DLD1 (cell line): ENCODE measurements around the gene TNIK.

ENCODE experiments used
- in situ Hi-C: cut with HindIII; loops from 2 replicates; pipeline ENCODE4 v1.10.0; 2017; ENCODE audit warnings: low sequenced_read_pairs

The TNIK gene

GRCh38 chr3:171200750-171201088, 259.5 kb downstream of the TNIK start:
- in situ Hi-C loops: no loop called here

GRCh38 chr3:171200052-171200749, 260.0 kb downstream of the TNIK start:
- in situ Hi-C loops: no loop called here

DNA sequence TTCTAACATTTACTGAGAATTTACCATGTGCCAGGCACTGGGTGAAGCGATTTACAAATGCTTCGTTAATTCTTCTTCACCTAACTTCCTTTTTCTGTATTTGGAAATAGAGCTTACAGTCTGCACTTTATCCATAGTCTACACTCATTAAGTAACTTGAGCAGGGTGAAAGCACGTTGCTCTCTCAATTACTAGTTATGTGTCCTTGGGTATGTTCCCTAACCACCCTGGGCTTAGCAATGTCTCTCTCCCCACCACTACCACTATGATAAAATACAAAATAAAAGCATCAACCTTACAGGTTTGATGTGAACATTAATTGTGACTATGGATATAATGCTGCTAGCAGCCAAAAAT, 260.8 kb downstream of the TNIK start:
- in situ Hi-C loops: no loop called here

DNA sequence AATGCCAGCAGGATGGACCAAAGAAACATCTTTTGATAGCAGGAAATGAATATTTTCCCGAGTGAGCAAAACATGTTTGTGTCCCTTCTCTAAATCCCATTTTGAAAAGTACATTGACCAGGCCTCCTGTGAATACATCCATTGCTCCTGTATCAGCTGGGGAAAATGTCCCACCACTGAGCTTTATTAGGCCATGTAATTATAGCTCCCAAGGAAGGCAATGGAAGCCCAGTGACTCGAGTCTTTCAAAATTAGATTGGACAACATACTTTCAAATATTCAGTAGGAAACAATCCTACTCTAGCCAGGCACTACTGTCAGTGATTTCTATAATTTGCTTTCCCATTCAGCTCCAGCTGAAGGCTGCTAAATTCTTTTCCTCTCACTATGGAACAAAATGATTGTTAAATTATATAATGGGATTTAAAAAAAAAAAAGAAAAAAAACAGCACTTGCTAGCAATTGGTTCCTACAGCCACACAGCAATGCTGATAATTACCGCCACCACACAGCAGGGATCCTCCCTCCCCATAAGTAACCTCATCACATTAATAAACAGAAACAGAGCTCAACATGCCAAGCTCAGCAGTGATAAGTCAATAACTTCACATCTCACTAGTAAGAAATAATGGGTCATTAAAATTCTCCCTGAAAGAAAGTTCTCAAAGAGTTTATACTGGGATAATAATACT, 261.3 kb downstream of the TNIK start:
- in situ Hi-C loops: no loop called here

DNA sequence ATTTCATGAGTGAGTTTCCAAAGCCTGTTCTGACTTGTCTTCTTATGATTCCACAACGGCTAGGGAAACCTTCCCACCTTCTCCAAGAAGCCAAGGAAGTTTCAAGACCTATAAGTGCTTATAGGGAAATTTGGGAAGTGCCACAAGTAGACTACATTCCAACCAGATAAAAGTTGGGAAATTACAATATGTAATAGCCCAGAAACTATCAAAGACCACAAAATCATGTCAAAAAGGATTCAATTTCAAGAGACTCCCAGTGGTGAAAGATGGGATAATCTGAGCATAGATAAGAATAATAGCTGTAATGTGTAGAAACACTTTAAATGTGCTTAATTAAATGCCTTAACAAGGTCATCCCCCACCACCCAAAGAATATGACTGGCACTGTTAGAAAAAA, 264.5 kb downstream of the TNIK start:
- in situ Hi-C loops: no loop called here

DNA sequence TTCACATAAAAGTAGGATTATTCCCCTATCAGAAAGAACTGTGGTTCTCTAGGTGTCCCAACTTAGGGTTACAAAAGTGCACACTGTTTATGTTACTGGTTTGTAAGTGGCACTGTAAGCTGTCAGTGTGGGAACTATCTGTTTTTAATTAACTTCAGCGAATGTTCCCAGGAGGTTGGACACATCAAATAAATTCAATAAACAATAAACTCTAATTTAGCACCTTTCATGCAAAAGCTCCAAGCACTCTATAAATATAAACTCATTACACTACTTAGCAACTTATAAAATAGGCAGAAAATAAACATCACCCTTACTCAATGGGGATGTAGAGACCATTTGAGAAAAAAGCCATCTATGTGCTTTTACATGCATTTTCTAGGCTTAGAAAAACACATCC, 265.2 kb downstream of the TNIK start:
- in situ Hi-C loops: no loop called here

DNA sequence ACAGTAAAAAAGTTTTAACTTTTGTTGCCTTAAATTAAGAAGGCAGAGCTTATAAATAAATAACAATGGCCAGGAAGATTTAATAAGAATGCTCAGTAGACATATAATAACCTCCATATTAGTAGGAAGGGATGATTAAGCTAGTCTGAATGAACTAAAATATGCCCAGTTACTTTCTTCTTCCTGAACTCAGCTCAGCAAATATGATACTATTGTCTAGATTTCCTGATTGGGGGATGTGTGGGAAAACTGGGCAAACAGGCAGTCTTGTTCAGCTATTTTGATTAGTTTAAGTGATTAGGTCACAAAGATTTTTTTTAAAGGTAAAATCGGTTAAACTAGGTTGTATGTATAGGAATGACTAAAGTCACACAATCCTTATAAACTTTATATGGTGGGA, 266.5 kb downstream of the TNIK start:
- in situ Hi-C loops: no loop called here

DNA sequence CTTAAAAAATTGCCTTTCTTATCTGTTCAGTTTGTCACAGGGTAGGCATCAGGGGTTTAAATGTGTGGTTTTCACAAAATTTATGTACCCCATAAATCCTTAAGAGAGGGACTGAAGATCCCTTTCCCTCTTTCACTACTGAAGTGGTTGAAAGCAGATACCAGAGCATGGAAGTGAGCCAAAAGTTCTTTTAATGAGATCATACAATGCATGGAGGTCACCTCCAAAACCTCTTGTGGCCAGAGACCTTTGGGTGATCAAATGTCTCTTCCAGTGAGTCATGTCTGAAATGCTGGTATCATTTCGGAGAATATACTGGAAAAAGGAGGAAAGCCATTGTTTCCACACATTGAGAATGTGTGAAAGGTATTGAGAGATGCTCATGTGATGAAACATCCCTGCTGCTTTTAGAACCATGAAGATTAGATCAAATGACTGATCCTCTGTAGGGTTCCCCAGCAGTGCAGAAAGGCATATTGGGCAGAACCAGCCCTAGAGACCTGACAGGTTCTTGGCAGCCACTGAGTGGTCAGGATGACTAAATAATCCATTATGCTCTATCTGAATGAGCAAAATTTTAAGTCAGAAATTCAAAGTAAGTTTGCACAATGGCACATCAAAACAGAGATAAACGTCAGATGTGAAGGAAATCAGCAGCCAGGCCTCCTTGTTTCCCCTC, 267.9 kb downstream of the TNIK start:
- in situ Hi-C loops: no loop called here

- in situ Hi-C loops: no loop called here
These were observed 269.5 kb downstream of the TNIK start for GRCh38 chr3:171190668-171191067.

GRCh38 chr3:171189394-171190080, 270.7 kb downstream of the TNIK start:
- in situ Hi-C loops: no loop called here

- in situ Hi-C loops: no loop called here
These were observed 272.4 kb downstream of the TNIK start for GRCh38 chr3:171187706-171188290.

- in situ Hi-C loops: no loop called here
These were observed 273.2 kb downstream of the TNIK start for GRCh38 chr3:171186817-171187500.

DNA sequence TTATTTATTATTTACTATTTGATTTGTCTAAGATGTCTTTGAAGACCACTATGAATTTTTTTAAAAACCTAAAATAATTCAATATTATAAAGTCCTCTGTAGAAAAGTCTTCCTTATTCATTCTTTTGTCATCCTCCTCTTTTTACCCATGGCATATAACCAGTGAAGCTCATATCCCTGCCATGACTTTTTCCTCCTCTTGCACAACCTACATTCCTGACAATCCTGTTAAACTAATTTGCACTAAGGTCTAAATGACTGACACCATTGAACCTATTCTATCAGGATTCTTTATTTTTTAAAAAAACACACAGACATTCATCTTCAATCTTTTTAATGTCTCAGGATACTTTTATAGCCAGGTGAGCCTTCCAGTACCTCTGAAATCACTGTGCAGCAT, 273.8 kb downstream of the TNIK start:
- in situ Hi-C loops: no loop called here

GRCh38 chr3:171185959-171186358, 274.2 kb downstream of the TNIK start:
- in situ Hi-C loops: no loop called here

DNA sequence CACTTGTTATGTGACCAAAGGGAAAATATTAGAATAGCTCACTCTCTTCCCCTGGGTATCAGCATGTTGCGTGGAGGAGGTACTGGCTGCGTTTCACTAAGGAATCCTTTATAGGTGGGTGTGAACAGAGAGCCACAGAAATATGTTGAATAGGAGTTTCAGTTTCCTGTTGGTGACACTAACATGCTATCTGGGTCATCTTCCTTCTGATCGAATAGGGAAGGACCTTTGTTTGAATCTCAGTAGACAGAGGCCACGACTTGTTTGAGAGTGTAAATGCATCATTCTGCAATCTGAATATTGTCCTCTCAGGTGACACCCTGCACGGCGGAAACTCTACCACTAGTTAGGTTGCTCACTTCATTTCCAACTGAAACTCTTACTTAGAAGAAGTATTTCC, 275.8 kb downstream of the TNIK start:
- in situ Hi-C loops: no loop called here

DNA sequence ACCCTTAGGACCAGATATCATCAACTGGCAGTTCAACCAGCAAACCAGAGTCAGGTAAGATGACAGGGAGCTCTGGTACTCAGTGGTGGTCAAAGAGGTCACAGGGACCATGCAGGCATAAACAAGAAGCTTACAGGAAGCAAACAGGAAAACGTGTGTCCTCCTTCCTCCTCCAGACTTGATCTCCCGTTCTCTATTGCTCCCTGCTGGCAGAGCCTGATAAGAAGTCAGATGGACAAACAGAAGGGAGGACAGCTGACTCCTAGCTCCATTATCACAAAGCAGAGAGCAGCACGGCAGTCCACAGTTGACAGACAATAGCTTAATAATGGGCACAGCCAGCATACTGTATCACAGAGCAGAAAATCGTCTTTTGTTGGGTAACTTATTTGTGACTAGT, 277.2 kb downstream of the TNIK start:
- in situ Hi-C loops: no loop called here

DNA sequence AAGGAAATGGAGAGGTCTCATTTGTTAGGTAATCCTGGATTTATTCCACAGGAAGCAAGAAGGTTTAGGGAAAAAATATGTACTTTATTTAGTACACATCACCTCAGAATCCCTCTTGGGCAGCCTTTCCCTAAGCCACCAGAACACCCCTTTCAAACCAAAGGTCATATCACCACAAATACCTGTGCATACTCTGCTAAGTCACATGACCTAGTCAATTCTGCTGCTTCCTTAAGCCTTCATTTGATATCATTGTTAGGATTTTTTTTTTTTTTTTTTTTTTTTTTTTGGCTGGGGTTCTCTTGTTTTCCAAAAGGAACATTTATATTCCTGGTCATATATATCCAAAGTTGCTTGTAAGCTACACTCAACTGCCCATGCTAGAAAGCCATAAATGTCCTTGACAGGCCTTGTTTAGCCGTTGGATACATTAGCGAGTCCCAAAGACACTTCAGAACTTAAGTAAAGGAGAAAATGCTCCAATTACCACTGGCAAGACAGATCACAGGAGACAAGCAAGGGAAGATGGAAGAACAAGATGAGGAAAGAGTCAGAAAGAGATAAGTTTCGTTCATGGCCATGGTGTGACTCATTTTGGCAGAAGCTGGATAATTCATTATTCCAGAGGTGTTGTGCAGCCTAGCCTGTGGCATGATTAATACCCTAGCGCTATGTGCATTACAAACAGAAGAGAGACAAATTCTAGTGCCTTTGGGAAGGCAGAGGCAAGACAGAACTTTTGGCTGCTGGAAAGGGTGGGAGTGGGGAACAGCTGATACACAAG, 278.1 kb downstream of the TNIK start:
- in situ Hi-C loops: no loop called here

DNA sequence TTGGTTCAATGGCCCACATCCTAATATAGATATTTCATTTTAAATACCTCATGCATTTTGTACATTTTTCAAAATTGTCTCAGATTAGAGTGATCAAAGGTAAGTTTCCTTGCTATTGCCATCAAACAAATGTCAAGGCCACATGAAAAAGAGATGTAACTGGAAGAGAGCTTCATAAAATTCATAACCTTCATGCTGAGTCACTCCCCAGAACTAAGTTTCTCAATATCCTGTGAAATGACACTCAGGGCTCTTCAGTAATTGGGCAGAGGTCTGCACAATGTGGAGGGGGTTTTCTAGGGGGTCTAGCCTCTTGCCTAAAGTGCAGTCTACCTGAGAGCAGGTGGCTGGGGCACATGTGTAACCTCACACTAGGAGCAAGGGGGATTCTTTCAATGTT, 281.5 kb downstream of the TNIK start:
- in situ Hi-C loops: no loop called here

DNA sequence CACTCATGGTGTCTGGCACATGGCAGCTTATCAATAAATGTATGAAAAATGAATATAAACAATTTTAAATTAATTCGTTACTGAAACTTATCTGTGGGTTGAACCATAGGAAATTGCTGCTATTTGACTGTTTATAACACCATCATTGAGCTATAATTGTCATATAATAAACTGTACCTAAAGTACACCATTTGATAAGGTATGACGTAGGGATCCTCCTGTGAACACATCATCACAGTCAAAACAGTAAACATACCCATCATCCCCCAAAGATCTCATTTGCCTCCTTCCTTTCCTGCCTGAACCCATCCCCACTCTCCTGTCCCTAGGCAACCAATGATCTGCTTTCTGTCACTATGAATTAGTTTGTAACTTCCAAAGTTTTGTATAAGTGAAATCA, 282.7 kb downstream of the TNIK start:
- in situ Hi-C loops: no loop called here

GRCh38 chr3:171177056-171177455, 283.1 kb downstream of the TNIK start:
- in situ Hi-C loops: no loop called here
